IMR-90 (cell line): ENCODE data around the gene RETREG1. TPM values are rescaled to one million over a fixed set of nuclear protein-coding genes. Genes with fewer than 3 reads are reported as not detected.

ENCODE experiments used
- ATAC-seq: fragments of 200-7000 bp; cut with Tn5 transposase; 2 replicates; pipeline ENCODE4 v1.9.1; 2020; ENCODE audit warnings: low read depth, mild to moderate bottlenecking, moderate library complexity
- BruUV-seq: library from RNA; stranded (reverse); fragments of 400-500 nt; replicated peaks from 2 replicates; lab custom pipeline; 2021; lab: Mats Ljungman, UMichigan
- CTCF ChIA-PET: fragments of 300-600 bp; formaldehyde crosslinking; extraction: SDS; loops from one replicate; lab custom pipeline; 2021; ENCODE audit warnings: antibody characterized with exemption; lab: Yijun Ruan, JAX
- POLR2A ChIA-PET: fragments of 300-600 bp; sonication (Branson Sonifier 250); formaldehyde crosslinking; loops from one replicate; lab custom pipeline; 2022; ENCODE audit warnings: antibody characterized with exemption; ENCODE audit not compliant: unreplicated experiment; lab: Charles Lee
- DNase-seq: peaks from one replicate; pipeline ENCODE4 v3.0.0; 2013
- H2AFZ ChIP-seq: replicated peaks from 2 replicates; pipeline ENCODE3; 2013; ENCODE audit warnings: low read length, mild to moderate bottlenecking; ENCODE audit not compliant: poor library complexity
- H2AK5ac ChIP-seq: 2 replicates; pipeline ENCODE4 v1.6.1; 2013; ENCODE audit warnings: low read depth, low read length, inconsistent platforms
- H2AK9ac ChIP-seq: replicated peaks from 2 replicates; pipeline ENCODE3; 2013; ENCODE audit warnings: mild to moderate bottlenecking, low read depth, low read length, moderate library complexity; ENCODE audit not compliant: poor library complexity
- H2BK120ac ChIP-seq: 2 replicates; pipeline ENCODE4 v1.6.1; 2013; ENCODE audit warnings: low read depth, low read length, inconsistent platforms
- H2BK15ac ChIP-seq: 3 replicates; pipeline ENCODE4 v1.6.1; 2013; ENCODE audit warnings: low read depth, low read length, inconsistent platforms
- H2BK20ac ChIP-seq: 2 replicates; pipeline ENCODE4 v1.6.1; 2013; ENCODE audit warnings: low read depth, mild to moderate bottlenecking, inconsistent platforms, low read length, moderate library complexity
- H2BK5ac ChIP-seq: 2 replicates; pipeline ENCODE4 v1.6.1; 2013; ENCODE audit warnings: mild to moderate bottlenecking, low read depth, low read length, inconsistent platforms; ENCODE audit not compliant: poor library complexity, severe bottlenecking
- H3K14ac ChIP-seq: replicated peaks from 2 replicates; pipeline ENCODE4 v1.6.1; 2013; ENCODE audit warnings: low read depth, low read length, inconsistent platforms
- H3K18ac ChIP-seq: 2 replicates; pipeline ENCODE4 v1.6.1; 2013; ENCODE audit warnings: low read depth, low read length, control low read depth
- H3K23ac ChIP-seq: 2 replicates; pipeline ENCODE4 v1.6.1; 2013; ENCODE audit warnings: low read depth, low read length, inconsistent platforms
- H3K27ac ChIP-seq: 2 replicates; pipeline ENCODE4 v1.5.1; 2013; ENCODE audit warnings: mild to moderate bottlenecking, control low read depth, low read length; ENCODE audit not compliant: insufficient read depth
- H3K27me3 ChIP-seq: 2 replicates; pipeline ENCODE4 v1.6.1; 2013; ENCODE audit warnings: low read length; ENCODE audit not compliant: control insufficient read depth, insufficient read depth
- H3K36me3 ChIP-seq: 2 replicates; pipeline ENCODE4 v1.6.1; 2013; ENCODE audit warnings: low read length, mixed read lengths; ENCODE audit not compliant: control insufficient read depth, insufficient read depth
- H3K4ac ChIP-seq: 2 replicates; pipeline ENCODE4 v1.6.1; 2013; ENCODE audit warnings: low read depth, low read length, inconsistent platforms
- H3K4me1 ChIP-seq: 2 replicates; pipeline ENCODE4 v1.6.1; 2013; ENCODE audit warnings: low read length, mixed read lengths; ENCODE audit not compliant: control insufficient read depth, insufficient read depth
- H3K4me2 ChIP-seq: 2 replicates; pipeline ENCODE4 v1.6.1; 2013; ENCODE audit warnings: low read depth, mild to moderate bottlenecking, control low read depth, low read length, moderate library complexity
- H3K4me3 ChIP-seq: 2 replicates; pipeline ENCODE4 v1.5.1; 2013; ENCODE audit warnings: low read depth, mild to moderate bottlenecking, control low read depth, low read length, moderate library complexity; ENCODE audit not compliant: insufficient read depth
- H3K56ac ChIP-seq: 2 replicates; pipeline ENCODE4 v1.6.1; 2013; ENCODE audit warnings: low read length, inconsistent platforms; ENCODE audit not compliant: insufficient read depth; ENCODE audit errors: extremely low read depth
- H3K79me1 ChIP-seq, 2 experiments: 2 replicates each; pipeline ENCODE4 v1.6.1; 2013; ENCODE audit warnings: low read length in 2 of 2, inconsistent platforms in 1 of 2, low read depth in 1 of 2
- H3K9ac ChIP-seq: 2 replicates; pipeline ENCODE4 v1.6.1; 2013; ENCODE audit warnings: low read depth, low read length, control low read depth
- H3K9me1 ChIP-seq: 2 replicates; pipeline ENCODE4 v1.6.1; 2013; ENCODE audit warnings: low read length, inconsistent platforms; ENCODE audit not compliant: insufficient read depth
- H3K9me3 ChIP-seq: 2 replicates; pipeline ENCODE4 v1.6.1; 2013; ENCODE audit warnings: low read length; ENCODE audit not compliant: control insufficient read depth, insufficient read depth
- H4K20me1 ChIP-seq: 2 replicates; pipeline ENCODE4 v1.6.1; 2013; ENCODE audit warnings: low read length, inconsistent platforms; ENCODE audit not compliant: insufficient read depth
- H4K5ac ChIP-seq: 2 replicates; pipeline ENCODE4 v1.6.1; 2013; ENCODE audit warnings: mild to moderate bottlenecking, low read depth, low read length, control low read depth
- H4K8ac ChIP-seq, 2 experiments: 2 replicates each; pipeline ENCODE4 v1.6.1; 2013; ENCODE audit warnings: low read depth in 2 of 2, low read length in 2 of 2, control low read depth in 1 of 2, inconsistent platforms in 1 of 2
- H4K91ac ChIP-seq: 2 replicates; pipeline ENCODE4 v1.6.1; 2013; ENCODE audit warnings: low read depth, low read length, inconsistent platforms; ENCODE audit not compliant: insufficient read depth
- BHLHE40 ChIP-seq: fragments of 150-350 bp; IDR thresholded peaks from 2 replicates; pipeline ENCODE4 v1.6.1; 2016; ENCODE audit warnings: mild to moderate bottlenecking, low read depth, low read length
- CEBPB ChIP-seq: IDR thresholded peaks from 2 replicates; pipeline ENCODE4 v1.6.1; 2012; ENCODE audit warnings: low read depth, low read length, improper control_type of control experiment
- CHD1 ChIP-seq: IDR thresholded peaks from 2 replicates; pipeline ENCODE4 v1.6.1; 2012; ENCODE audit warnings: low read depth, low read length, improper control_type of control experiment
- FOS ChIP-seq: fragments of 150-350 bp; IDR thresholded peaks from 2 replicates; pipeline ENCODE4 v1.6.1; 2016; ENCODE audit warnings: low read depth, low read length
- NFE2L2 ChIP-seq: fragments of 150-350 bp; IDR thresholded peaks from 2 replicates; pipeline ENCODE4 v1.6.1; 2016; ENCODE audit warnings: low read depth, mild to moderate bottlenecking, low read length
- POLR2A ChIP-seq: IDR thresholded peaks from 2 replicates; pipeline ENCODE4 v1.6.1; 2012; ENCODE audit warnings: mild to moderate bottlenecking, low read depth, low read length
- RFX5 ChIP-seq: IDR thresholded peaks from 2 replicates; pipeline ENCODE4 v1.8.0; 2012; ENCODE audit warnings: low read depth, mild to moderate bottlenecking, low read length, moderate library complexity
- WGBS, 2 experiments: methylation state at CpG; one replicate each; pipeline versions ENCODE4 v1.1.5 to v1.1.7; 2013; ENCODE audit warnings: missing lambda C conversion rate in 2 of 2; ENCODE audit not compliant: insufficient read length in 1 of 2; ENCODE audit errors: extremely low coverage in 2 of 2; 5-methylcytosine and 5-hydroxymethylcytosine counted together
- dilution Hi-C: fragments of 300-500 bp; cut with HindIII; formaldehyde crosslinking; loops from one replicate; pipeline ENCODE4 v1.14.3; 2018; ENCODE audit warnings: low sequenced_read_pairs; ENCODE audit not compliant: unreplicated experiment
- in situ Hi-C: fragments of 300-500 bp; cut with MboI; formaldehyde crosslinking; loops from 3 replicates; pipeline ENCODE4 v1.14.3; 2019; ENCODE audit warnings: low sequenced_read_pairs, inconsistent platforms, mixed read lengths
- intact Hi-C: fragments of 100-400 bp; cut with micrococcal nuclease; formaldehyde crosslinking; loops from 2 replicates; pipeline ENCODE4 v1.10.0; 2022
- polyA plus RNA-seq, 3 experiments: library from polyadenylated mRNA; depleted of rRNA; stranded (reverse); fragments of >200 nt; gene quantifications; 2 replicates each; pipeline ENCODE4 v1.2.3, GENCODE V29; 2012; ENCODE audit warnings: low replicate concordance in 1 of 3
- total RNA-seq: library from RNA; depleted of rRNA; stranded (reverse); fragments of >200 nt; gene quantifications from 2 replicates; pipeline ENCODE4 v1.2.3, GENCODE V29; 2012
- TF ChIP-seq, protein P1 (sequence below): conservative IDR thresholded peaks from 2 replicates; pipeline ENCODE4 v1.5.1; 2012; ENCODE audit warnings: mild to moderate bottlenecking, low read depth, low read length, improper control_type of control experiment
- TF ChIP-seq, protein P2 (sequence below): fragments of 150-350 bp; IDR thresholded peaks from 2 replicates; pipeline ENCODE4 v1.6.1; 2016; ENCODE audit warnings: low read depth, mild to moderate bottlenecking, low read length, moderate library complexity, borderline replicate concordance

RETREG1 gene
- total and polyA plus RNA-seq, 2 of the 4 experiments (the other 2 are of a cell fraction): not detected

DNA sequence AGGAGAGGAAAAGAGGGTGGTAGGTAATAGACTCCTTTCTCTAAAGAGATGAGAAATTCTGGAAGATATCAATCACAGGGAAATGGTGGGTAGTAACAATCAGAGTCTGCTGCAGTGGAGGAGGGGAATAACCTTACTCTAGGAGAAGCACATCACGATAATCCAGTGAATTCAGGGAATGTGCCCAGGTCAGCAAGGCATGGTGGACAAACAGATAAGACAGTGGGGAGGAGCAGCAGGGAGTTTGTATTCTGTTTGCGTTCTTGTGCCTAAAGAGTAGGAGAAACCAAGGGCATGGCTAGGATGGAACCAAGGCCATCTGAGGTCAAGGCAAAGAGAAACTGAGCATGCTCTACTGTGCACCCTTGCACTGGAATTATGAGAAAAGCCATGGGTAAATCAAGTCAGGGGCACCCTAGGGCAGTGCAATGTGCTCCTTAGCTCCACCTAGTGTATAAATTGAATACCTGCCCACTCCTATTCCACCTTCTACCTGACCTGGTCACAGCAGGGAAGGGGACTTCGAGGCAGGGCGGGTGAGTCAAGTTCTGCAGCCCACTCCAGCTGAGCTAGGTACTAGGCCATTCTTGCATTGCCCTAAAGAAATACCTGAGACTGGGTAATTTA is 31.6 kb downstream of the RETREG1 start:
- BruUV-seq: no TSS peak
- Histone ChIP-seq H3K4me3 (no peak overlapping the region), H3K9ac (no peak overlapping the region), H3K4ac (no peak overlapping the region), H3K23ac (no peak overlapping the region), H4K5ac (no peak overlapping the region), H2BK5ac (no peak overlapping the region), H3K9me3 (peaks cover 3% of the 10 kb centered on the region; the same call in 1 of the 2 replicates), H4K91ac (no peak overlapping the region), H2BK120ac (no peak overlapping the region), H4K8ac (no peak overlapping the region), H3K4me1 (no peaks in the 10 kb centered on the region), H3K9me1 (no peaks in the 10 kb centered on the region; the same call in 1 of the 2 replicates), H3K27ac (no peak overlapping the region), H3K56ac (no peak overlapping the region), H2AFZ (no peak overlapping the region), H2BK15ac (no peak overlapping the region), H4K20me1 (no peaks in the 10 kb centered on the region), H3K4me2 (no peak overlapping the region), H2AK5ac (no peak overlapping the region), H3K36me3 (no peaks in the 10 kb centered on the region), H2AK9ac (no peak overlapping the region), H3K18ac (no peak overlapping the region), H3K27me3 (peaks cover 15% of the 10 kb centered on the region), H2BK20ac (no peak overlapping the region), H3K79me1 (no peaks in the 10 kb centered on the region), H3K14ac (no peak overlapping the region)
- in situ Hi-C loops (no loop called here), dilution Hi-C loops (no loop called here), intact Hi-C loops (no loop called here)
- no peak for DNase-seq
- WGBS, 2 experiments: 60% methylated on average over 1 of the region's 4 CpGs; no CpG with 5 or more reads in 1 of the 2 experiments
- ChIA-PET CTCF (interaction anchor here (1.4 kb wide), 1 partner anchor 22 kb away, joined by 4 read pairs; no protein-coding TSS in a partner anchor), POLR2A (no interaction called here)
- no peak for ATAC-seq
- TF ChIP-seq BHLHE40 (no peak), FOS (no peak), RFX5 (no peak), POLR2A (no peak), CEBPB (no peak), NFE2L2 (no peak), CHD1 (no peak)
- TF ChIP-seq, protein P1, sequence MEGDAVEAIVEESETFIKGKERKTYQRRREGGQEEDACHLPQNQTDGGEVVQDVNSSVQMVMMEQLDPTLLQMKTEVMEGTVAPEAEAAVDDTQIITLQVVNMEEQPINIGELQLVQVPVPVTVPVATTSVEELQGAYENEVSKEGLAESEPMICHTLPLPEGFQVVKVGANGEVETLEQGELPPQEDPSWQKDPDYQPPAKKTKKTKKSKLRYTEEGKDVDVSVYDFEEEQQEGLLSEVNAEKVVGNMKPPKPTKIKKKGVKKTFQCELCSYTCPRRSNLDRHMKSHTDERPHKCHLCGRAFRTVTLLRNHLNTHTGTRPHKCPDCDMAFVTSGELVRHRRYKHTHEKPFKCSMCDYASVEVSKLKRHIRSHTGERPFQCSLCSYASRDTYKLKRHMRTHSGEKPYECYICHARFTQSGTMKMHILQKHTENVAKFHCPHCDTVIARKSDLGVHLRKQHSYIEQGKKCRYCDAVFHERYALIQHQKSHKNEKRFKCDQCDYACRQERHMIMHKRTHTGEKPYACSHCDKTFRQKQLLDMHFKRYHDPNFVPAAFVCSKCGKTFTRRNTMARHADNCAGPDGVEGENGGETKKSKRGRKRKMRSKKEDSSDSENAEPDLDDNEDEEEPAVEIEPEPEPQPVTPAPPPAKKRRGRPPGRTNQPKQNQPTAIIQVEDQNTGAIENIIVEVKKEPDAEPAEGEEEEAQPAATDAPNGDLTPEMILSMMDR: peak; percentile 21; the same call in 1 of the 2 replicates
- TF ChIP-seq, protein P2, sequence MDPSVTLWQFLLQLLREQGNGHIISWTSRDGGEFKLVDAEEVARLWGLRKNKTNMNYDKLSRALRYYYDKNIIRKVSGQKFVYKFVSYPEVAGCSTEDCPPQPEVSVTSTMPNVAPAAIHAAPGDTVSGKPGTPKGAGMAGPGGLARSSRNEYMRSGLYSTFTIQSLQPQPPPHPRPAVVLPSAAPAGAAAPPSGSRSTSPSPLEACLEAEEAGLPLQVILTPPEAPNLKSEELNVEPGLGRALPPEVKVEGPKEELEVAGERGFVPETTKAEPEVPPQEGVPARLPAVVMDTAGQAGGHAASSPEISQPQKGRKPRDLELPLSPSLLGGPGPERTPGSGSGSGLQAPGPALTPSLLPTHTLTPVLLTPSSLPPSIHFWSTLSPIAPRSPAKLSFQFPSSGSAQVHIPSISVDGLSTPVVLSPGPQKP: no peak
